Measurements from ENCODE around the gene MYO7B. TPM values are rescaled to one million over a fixed set of nuclear protein-coding genes. Genes with fewer than 3 reads are reported as not detected.

The MYO7B gene
- total and polyA plus RNA-seq, 7 donors: 0.28 to 0.61 (median 0.49) TPM

DNA sequence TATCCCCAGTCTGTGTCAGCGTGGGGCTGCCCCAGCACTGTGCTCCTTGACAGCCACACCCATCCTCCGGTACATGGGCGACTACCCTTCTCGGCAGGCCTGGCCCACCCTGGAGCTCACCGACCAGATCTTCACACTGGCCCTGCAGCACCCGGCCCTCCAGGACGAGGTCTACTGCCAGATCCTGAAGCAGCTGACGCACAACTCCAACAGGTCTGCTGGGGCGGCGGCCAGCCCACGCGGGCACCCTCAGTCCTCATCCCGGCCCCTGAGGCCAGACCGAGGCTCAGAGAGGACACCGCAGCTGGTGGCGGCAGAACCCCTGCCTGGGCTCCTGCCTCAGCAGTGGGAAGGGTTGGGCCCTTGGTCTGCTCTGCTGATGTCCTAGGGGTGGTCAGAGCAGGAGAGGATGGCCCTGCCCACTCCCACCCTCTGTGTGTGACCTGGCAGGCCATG lies 96.1 kb downstream of the MYO7B start:
- H3K4me1 ChIP-seq: peaks cover 5% of the 10 kb centered on the region
- peak in 1 of 4 donors; percentile 3 for ATAC-seq
- TF ChIP-seq CTCF (IDR thresholded peaks at IDR 0.05): no peak
- DNase-seq: peak; percentile 16 to 53
- WGBS, 3 donors: 77 to 83% (median 77%) methylated on average over 15 to 16 of the region's 16 CpGs
- H3K9me3 ChIP-seq: no peaks in the 10 kb centered on the region
- intact Hi-C loops (cut with DNase I): no loop called here
- no peaks in the 10 kb centered on the region for H3K36me3 ChIP-seq (ENCODE audit: insufficient read depth in 1 of 2, low read depth in 1 of 2)
- H3K27me3 ChIP-seq (ENCODE audit: insufficient read depth in 3 of 3, low read length in 2 of 3): no peaks in the 10 kb centered on the region
- H3K4me3 ChIP-seq: no peak overlapping the region
- no peak overlapping the region for H3K27ac ChIP-seq

DNA sequence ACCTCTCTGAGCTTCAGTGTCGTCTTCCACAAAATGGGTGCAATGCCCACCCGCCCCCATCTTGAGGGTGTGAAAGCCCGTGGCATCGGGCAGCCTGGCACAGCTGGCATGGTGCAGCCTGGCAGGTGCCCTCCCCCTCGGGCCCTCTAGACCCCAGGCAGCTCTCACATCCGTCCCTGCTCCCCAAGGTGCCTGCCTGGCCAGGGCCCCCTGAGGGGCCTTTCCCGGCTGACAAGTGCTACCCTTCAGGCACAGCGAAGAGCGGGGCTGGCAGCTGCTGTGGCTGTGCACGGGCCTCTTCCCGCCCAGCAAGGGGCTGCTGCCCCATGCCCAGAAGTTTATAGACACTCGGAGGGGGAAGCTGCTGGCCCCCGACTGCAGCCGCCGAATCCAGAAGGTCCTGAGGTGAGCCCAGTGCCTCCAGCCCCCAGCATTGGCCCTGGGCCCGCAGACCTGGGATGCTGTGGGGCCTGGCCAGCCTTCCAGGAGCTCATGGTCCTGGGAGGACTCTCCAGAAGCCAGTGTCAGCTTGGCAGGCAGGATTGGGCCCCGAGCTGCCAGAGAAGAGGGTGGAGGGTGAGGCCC lies 96.6 kb downstream of the MYO7B start:
- peaks cover 8% of the 10 kb centered on the region for H3K4me1 ChIP-seq
- no peak overlapping the region for H3K27ac ChIP-seq
- intact Hi-C loops (cut with DNase I): no loop called here
- H3K36me3 ChIP-seq (ENCODE audit: insufficient read depth in 1 of 2, low read depth in 1 of 2): no peaks in the 10 kb centered on the region
- no peak for TF ChIP-seq CTCF (IDR thresholded peaks at IDR 0.05)
- H3K4me3 ChIP-seq: no peak overlapping the region
- H3K27me3 ChIP-seq (ENCODE audit: insufficient read depth in 3 of 3, low read length in 2 of 3): no peaks in the 10 kb centered on the region
- 82 to 88% (median 85%) methylated on average over 16 to 17 of the region's 17 CpGs for WGBS, 3 donors
- ATAC-seq (no peak), DNase-seq (peak; percentile 13 to 54)
- no peaks in the 10 kb centered on the region for H3K9me3 ChIP-seq

GRCh38 chr2:127632592-127633489 lies 97.4 kb downstream of the MYO7B start:
- no peak for TF ChIP-seq CTCF (IDR thresholded peaks at IDR 0.05)
- no peak overlapping the region for H3K27ac ChIP-seq
- peak; percentile 9 to 47 for DNase-seq
- H3K27me3 ChIP-seq (ENCODE audit: insufficient read depth in 3 of 3, low read length in 2 of 3): no peaks in the 10 kb centered on the region
- intact Hi-C loops (cut with DNase I): no loop called here
- WGBS, 3 donors: 80 to 86% (median 81%) methylated on average over 24 to 25 of the region's 25 CpGs
- peaks cover 15% of the 10 kb centered on the region for H3K4me1 ChIP-seq
- H3K4me3 ChIP-seq: no peak overlapping the region
- H3K9me3 ChIP-seq: no peaks in the 10 kb centered on the region
- ATAC-seq: no peak
- no peaks in the 10 kb centered on the region for H3K36me3 ChIP-seq (ENCODE audit: insufficient read depth in 1 of 2, low read depth in 1 of 2)

DNA sequence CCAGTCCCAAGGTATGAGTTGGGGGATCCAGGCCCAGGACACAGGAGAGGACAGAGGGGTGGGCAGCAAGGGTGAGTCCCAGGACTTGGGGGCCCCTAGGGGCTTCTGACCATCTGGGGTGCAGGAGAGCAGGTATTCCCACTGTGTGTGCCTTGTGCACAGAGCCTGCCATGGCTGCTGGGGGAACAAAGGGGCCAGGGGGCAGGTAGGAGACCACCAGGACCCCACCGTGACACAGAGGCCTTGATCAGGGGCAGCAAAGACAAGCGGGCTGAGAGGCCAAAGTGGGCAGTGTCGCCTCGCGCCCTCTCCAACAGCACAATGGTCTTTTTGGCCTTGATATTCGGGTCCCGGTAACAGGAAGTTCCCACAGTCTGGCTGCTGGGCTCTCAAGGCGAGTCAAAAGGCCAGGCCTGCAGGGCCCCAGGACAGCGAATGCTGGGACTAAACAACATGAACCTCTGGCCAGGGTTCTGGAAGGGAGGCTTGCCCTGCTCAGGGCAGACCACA lies 98.1 kb downstream of the MYO7B start:
- Histone ChIP-seq H3K9me3 (no peaks in the 10 kb centered on the region), H3K27me3 (ENCODE audit: insufficient read depth in 3 of 3, low read length in 2 of 3) (no peaks in the 10 kb centered on the region), H3K36me3 (ENCODE audit: insufficient read depth in 1 of 2, low read depth in 1 of 2) (no peaks in the 10 kb centered on the region), H3K4me3 (no peak overlapping the region), H3K4me1 (peaks cover 18% of the 10 kb centered on the region), H3K27ac (no peak overlapping the region)
- WGBS, 3 donors: 54 to 76% (median 63%) methylated on average over 9 of the region's 9 CpGs
- TF ChIP-seq CTCF (IDR thresholded peaks at IDR 0.05): no peak
- intact Hi-C loops (cut with DNase I): no loop called here
- peak; percentile 16 to 53 for DNase-seq
- ATAC-seq: no peak

All from psoas muscle (tissue), 8 donors.